ENCODE data around the gene CBX4.

Gene CBX4

GRCh38 chr17:79802039-79802735 is 37.1 kb downstream of the CBX4 start:
- Histone ChIP-seq H3K4me3 (no peak overlapping the region), H3K9me3 (no peaks in the 10 kb centered on the region), H3K27me3 (ENCODE audit: low read depth) (no peaks in the 10 kb centered on the region), H3K36me3 (replicated peaks) (no peaks in the 10 kb centered on the region), H3K4me1 (peaks cover 28% of the 10 kb centered on the region)
- in situ Hi-C loops (cut with MboI; ENCODE audit: low sequenced_read_pairs) = no loop called here
- no peak for DNase-seq (ENCODE audit: low spot score in 2 of 2)

GRCh38 chr17:79801156-79802038 is 37.8 kb downstream of the CBX4 start:
- H3K27me3 ChIP-seq (ENCODE audit: low read depth) = no peaks in the 10 kb centered on the region

GRCh38 chr17:79800325-79801155 is 38.7 kb downstream of the CBX4 start:
- Histone ChIP-seq H3K4me1 (peaks cover 31% of the 10 kb centered on the region), H3K27me3 (ENCODE audit: low read depth) (no peaks in the 10 kb centered on the region), H3K36me3 (replicated peaks) (no peaks in the 10 kb centered on the region), H3K4me3 (no peak overlapping the region), H3K9me3 (no peaks in the 10 kb centered on the region)
- in situ Hi-C loops (cut with MboI; ENCODE audit: low sequenced_read_pairs) = no loop called here
- peak; percentile 74 to 78 for DNase-seq (ENCODE audit: low spot score in 2 of 2)

More at GRCh38 chr17:79801156-79802038, 37.8 kb downstream of the CBX4 start:
- peaks cover 28% of the 10 kb centered on the region for H3K4me1 ChIP-seq
- no peak for DNase-seq (ENCODE audit: low spot score in 2 of 2)
- no peak overlapping the region for H3K4me3 ChIP-seq
- H3K9me3 ChIP-seq = no peaks in the 10 kb centered on the region
- in situ Hi-C loops (cut with MboI; ENCODE audit: low sequenced_read_pairs) = no loop called here
- no peaks in the 10 kb centered on the region for H3K36me3 ChIP-seq (replicated peaks)

- no peak overlapping the region for H3K4me3 ChIP-seq
Measured at GRCh38 chr17:79799538-79800324, 39.5 kb downstream of the CBX4 start.

GRCh38 chr17:79799174-79799537 is 40.1 kb downstream of the CBX4 start:
- H3K9me3 ChIP-seq = no peaks in the 10 kb centered on the region
- no peaks in the 10 kb centered on the region for H3K27me3 ChIP-seq (ENCODE audit: low read depth)
- peaks cover 12% of the 10 kb centered on the region for H3K36me3 ChIP-seq (replicated peaks)
- in situ Hi-C loops (cut with MboI; ENCODE audit: low sequenced_read_pairs) = no loop called here
- H3K4me3 ChIP-seq = no peak overlapping the region
- no peak for DNase-seq (ENCODE audit: low spot score in 2 of 2)
- H3K4me1 ChIP-seq = peaks cover 30% of the 10 kb centered on the region

More at GRCh38 chr17:79799538-79800324, 39.5 kb downstream of the CBX4 start:
- Histone ChIP-seq H3K27me3 (ENCODE audit: low read depth) (no peaks in the 10 kb centered on the region), H3K9me3 (no peaks in the 10 kb centered on the region), H3K36me3 (replicated peaks) (peaks cover 6% of the 10 kb centered on the region), H3K4me1 (peaks cover 31% of the 10 kb centered on the region)
- no peak for DNase-seq (ENCODE audit: low spot score in 2 of 2)
- in situ Hi-C loops (cut with MboI; ENCODE audit: low sequenced_read_pairs) = no loop called here

- Histone ChIP-seq H3K9me3 (no peaks in the 10 kb centered on the region), H3K4me3 (no peak overlapping the region; the same call in 1 of the 2 replicates), H3K27me3 (ENCODE audit: low read depth) (no peaks in the 10 kb centered on the region), H3K4me1 (peaks cover 25% of the 10 kb centered on the region), H3K36me3 (replicated peaks) (peaks cover 13% of the 10 kb centered on the region)
- in situ Hi-C loops (cut with MboI; ENCODE audit: low sequenced_read_pairs) = no loop called here
- DNase-seq (ENCODE audit: low spot score in 2 of 2) = no peak
Measured at GRCh38 chr17:79798299-79799173, 40.7 kb downstream of the CBX4 start.

GRCh38 chr17:79797492-79798298 is 41.5 kb downstream of the CBX4 start:
- in situ Hi-C loops (cut with MboI; ENCODE audit: low sequenced_read_pairs) = no loop called here
- H3K27me3 ChIP-seq (ENCODE audit: low read depth) = no peaks in the 10 kb centered on the region
- peaks cover 25% of the 10 kb centered on the region for H3K4me1 ChIP-seq
- H3K36me3 ChIP-seq (replicated peaks) = peaks cover 13% of the 10 kb centered on the region
- H3K9me3 ChIP-seq = no peaks in the 10 kb centered on the region
- peak overlapping the region; percentile 83 for H3K4me3 ChIP-seq
- peak; percentile 32 to 77 for DNase-seq (ENCODE audit: low spot score in 2 of 2)

DNA sequence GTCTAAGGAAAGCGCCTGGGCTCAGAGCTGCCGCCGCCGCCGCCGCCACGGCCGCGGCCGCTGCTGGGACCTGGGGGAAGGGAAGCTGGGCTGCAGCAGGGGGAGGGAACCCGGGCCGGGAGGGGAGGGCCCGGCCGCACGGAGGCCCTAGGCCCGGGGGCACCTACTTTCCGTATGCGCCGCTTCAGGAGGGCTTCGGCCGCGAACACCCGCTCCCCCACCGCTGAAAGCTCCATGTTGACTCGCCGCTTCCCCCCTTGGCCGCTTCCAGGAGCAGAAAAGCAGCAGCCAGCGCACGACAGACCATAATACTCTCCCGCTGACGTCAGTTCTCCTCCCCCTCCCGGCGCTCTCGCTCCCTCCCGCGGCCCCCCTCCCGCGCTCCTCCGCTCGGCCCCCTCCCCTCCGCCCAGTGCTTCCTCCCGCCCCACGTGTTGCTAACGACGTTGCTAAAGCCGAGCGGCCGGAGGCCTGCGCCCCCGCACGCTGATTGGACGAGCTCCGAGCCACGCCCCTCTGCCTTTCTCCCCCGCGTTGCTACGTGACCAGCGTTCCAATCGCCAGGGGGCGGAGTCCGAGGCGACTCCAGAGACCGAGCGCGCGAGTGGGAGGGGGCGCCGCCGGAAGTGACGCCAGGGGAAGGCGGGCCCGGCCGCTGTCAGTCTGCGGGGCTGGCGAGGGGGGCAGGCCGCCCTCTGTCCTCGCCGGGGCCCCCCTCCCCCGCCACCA is 42.3 kb downstream of the CBX4 start, which contains the start of gene CBX8:
CBX8 (minus strand) TSS at position 315 of the 729 bp plus-strand sequence; CDS start at position 236, 79 bp downstream.
- peak; percentile 98 to 100 for DNase-seq (ENCODE audit: low spot score in 2 of 2)
- peaks cover 13% of the 10 kb centered on the region for H3K36me3 ChIP-seq (replicated peaks)
- no peaks in the 10 kb centered on the region for H3K27me3 ChIP-seq (ENCODE audit: low read depth)
- peaks cover 25% of the 10 kb centered on the region for H3K4me1 ChIP-seq
- H3K9me3 ChIP-seq = no peaks in the 10 kb centered on the region
- H3K4me3 ChIP-seq = peak within 1 kb of the TSS; percentile 83
- in situ Hi-C loops (cut with MboI; ENCODE audit: low sequenced_read_pairs) = no loop called here

DNA sequence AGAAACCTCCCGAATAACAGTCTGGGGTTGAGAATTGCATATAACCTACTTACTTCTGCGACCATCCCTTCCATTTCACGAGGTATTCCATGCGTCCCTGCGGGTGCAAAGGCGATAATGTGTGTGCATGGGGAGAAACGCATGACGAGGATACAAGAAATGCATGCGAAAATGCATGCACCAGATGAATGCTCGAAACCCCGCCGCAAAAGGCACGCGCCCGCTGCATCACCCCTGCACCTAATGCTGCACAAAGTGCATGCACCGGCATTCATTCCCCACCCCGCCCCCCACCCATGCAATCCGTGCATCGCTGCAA is 42.8 kb downstream of the CBX4 start:
- H3K4me3 ChIP-seq = peak overlapping the region; percentile 83
- peaks cover 25% of the 10 kb centered on the region for H3K4me1 ChIP-seq
- no peaks in the 10 kb centered on the region for H3K9me3 ChIP-seq
- no peaks in the 10 kb centered on the region for H3K27me3 ChIP-seq (ENCODE audit: low read depth)
- DNase-seq (ENCODE audit: low spot score in 2 of 2) = no peak
- in situ Hi-C loops (cut with MboI; ENCODE audit: low sequenced_read_pairs) = no loop called here
- peaks cover 13% of the 10 kb centered on the region for H3K36me3 ChIP-seq (replicated peaks)

- in situ Hi-C loops (cut with MboI; ENCODE audit: low sequenced_read_pairs) = no loop called here
- H3K27me3 ChIP-seq (ENCODE audit: low read depth) = no peaks in the 10 kb centered on the region
Measured at GRCh38 chr17:79795795-79796443, 43.3 kb downstream of the CBX4 start.

More at GRCh38 chr17:79795795-79796443, 43.3 kb downstream of the CBX4 start:
- peaks cover 25% of the 10 kb centered on the region for H3K4me1 ChIP-seq
- H3K4me3 ChIP-seq = peak overlapping the region; percentile 83
- no peaks in the 10 kb centered on the region for H3K9me3 ChIP-seq
- peaks cover 13% of the 10 kb centered on the region for H3K36me3 ChIP-seq (replicated peaks)
- no peak for DNase-seq (ENCODE audit: low spot score in 2 of 2)

All from HAP-1 (cell line).